Gastrocnemius medialis (tissue), 4 donors: ENCODE data around the gene FIBCD1. TPM values are rescaled to one million over a fixed set of nuclear protein-coding genes. Genes with fewer than 3 reads are reported as not detected.
"Not testable (repeated sequence)": the region's sequence is repeated elsewhere in the genome, so short reads cannot be mapped to it uniquely, and the experiment has no call there.

ENCODE experiments used
- ATAC-seq, 2 donors: fragments of 150-250 bp; one replicate each; pipeline ENCODE4 v1.9.1; 2016
- DNase-seq, 2 donors: peaks; one replicate each; pipeline ENCODE4 v3.0.0-alpha.2; 2019
- H3K27ac ChIP-seq, 4 donors: fragments of 200-600 bp; sonication (generic); 1 replicate in 1 of 4; 2 replicates in 3 of 4; pipeline ENCODE4 v1.5.1; 2016 to 2018; ENCODE audit warnings: mild to moderate bottlenecking in 2 of 4, moderate library complexity in 1 of 4
- H3K27me3 ChIP-seq, 3 donors: fragments of 200-600 bp; sonication (generic) in 2 of 3; 1 replicate in 1 of 3; 2 replicates in 2 of 3; pipeline versions ENCODE4 v1.5.1 to v1.6.0; 2016 to 2019; ENCODE audit warnings: mild to moderate bottlenecking in 1 of 3, moderate library complexity in 1 of 3
- H3K36me3 ChIP-seq, 2 donors: fragments of 200-600 bp; sonication (generic) in 1 of 2; one replicate each; pipeline ENCODE4 v1.5.1; 2017 to 2018
- H3K4me1 ChIP-seq, 2 donors: fragments of 200-600 bp; sonication (generic) in 1 of 2; one replicate each; pipeline ENCODE4 v1.5.1; 2016 to 2017; ENCODE audit warnings: mild to moderate bottlenecking in 2 of 2
- H3K4me3 ChIP-seq, 4 donors: fragments of 200-600 bp; sonication (generic) in 3 of 4; 1 replicate in 1 of 4; 2 replicates in 3 of 4; pipeline ENCODE4 v1.5.1; 2016 to 2019; ENCODE audit warnings: mild to moderate bottlenecking in 2 of 4
- H3K9me3 ChIP-seq, 3 donors: fragments of 200-600 bp; sonication (generic) in 2 of 3; 1 replicate in 1 of 3; 2 replicates in 2 of 3; pipeline ENCODE4 v1.5.1; 2016 to 2019
- CTCF ChIP-seq, 5 experiments: fragments of 450-650 bp in 3 of 5; fragments of 200-600 bp in 2 of 5; sonication (generic) in 2 of 5; IDR thresholded peaks in 4 of 5; conservative IDR thresholded peaks in 1 of 5; 1 replicate in 4 of 5; 2 replicates in 1 of 5; pipeline ENCODE4 v1.5.1; 2016 to 2019; ENCODE audit warnings: antibody characterized with exemption in 5 of 5, mild to moderate bottlenecking in 3 of 5, moderate library complexity in 3 of 5
- POLR2A ChIP-seq, 2 donors: fragments of 450-650 bp; IDR thresholded peaks; one replicate each; pipeline ENCODE4 v1.6.1; 2017; ENCODE audit warnings: antibody characterized with exemption in 2 of 2, mild to moderate bottlenecking in 2 of 2, moderate library complexity in 2 of 2
- in situ Hi-C, 4 donors: fragments of 200-750 bp; cut with MboI; loops; one replicate each; pipeline versions ENCODE4 v1.15.0 to v1.8.0; 2017; ENCODE audit warnings: low sequenced_read_pairs in 4 of 4
- intact Hi-C: fragments of 100-400 bp; cut with DNase I; formaldehyde crosslinking; loops from one replicate; pipeline ENCODE4 v1.15.1; 2023; ENCODE audit warnings: low total_unique reads
- total RNA-seq, 4 donors: library from RNA; depleted of rRNA; stranded (reverse); fragments of >200 nt; gene quantifications; one replicate each; pipeline versions ENCODE4 v1.1.0 to v1.2.3, GENCODE V29; 2016

FIBCD1 gene
- total RNA-seq, 4 donors from 2014 or later: not detected

GRCh38 chr9:130962418-130963316 lies 23.6 kb upstream of the FIBCD1 start:
- in situ Hi-C loops (no loop called here), intact Hi-C loops (no loop called here)
- Histone ChIP-seq H3K9me3 (no peaks in the 10 kb centered on the region), H3K4me1 (no peaks in the 10 kb centered on the region), H3K4me3 (no peak overlapping the region), H3K27me3 (peaks cover 0 to 4% (median 3%) of the 10 kb centered on the region in 3 donors), H3K27ac (no peak overlapping the region), H3K36me3 (no peaks in the 10 kb centered on the region)
- ATAC-seq: no peak
- DNase-seq: no peak
- TF ChIP-seq CTCF (IDR thresholded peaks at IDR 0.05 in 4 of 5, conservative IDR thresholded peaks at IDR 0.05 in 1 of 5) (no peak), POLR2A (IDR thresholded peaks at IDR 0.05) (no peak)

DNA sequence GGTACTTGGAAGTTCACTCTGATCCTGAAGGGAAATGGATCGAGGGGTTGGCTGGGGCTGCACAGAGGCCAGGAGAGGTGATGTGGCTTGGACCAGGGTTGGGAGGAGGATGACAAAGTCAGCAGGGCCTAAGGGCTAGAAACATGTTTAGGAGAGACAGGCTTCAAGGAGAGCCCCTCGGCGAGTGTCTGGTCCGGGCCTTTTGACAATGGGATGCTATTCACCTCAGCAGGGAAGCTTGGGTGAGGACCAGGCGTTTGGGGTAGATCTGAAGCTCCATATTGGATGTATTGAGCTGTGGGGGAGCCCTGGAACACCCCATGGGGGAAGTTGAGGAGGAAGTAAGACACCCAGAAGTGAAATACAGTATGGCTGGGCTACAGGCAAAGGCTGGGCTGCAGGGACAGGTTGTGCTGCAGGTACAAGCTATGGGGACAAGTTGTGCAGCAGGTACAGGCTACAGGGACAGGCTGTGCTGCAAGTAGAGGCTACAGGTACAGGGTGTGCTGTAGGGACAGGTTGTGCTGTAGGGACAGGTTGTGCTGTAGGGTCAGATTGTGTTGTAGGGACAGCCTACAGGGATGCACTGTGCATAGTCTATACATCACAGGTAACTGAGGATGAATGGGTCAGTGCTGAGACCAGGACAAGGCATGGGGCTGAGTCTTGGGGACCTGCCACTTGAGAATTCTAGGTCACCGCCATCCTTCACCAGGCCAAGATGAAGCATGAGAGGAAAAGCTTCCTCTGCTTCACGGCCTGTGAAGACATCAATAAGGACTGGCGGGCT lies 22.7 kb upstream of the FIBCD1 start:
- ATAC-seq (no peak), DNase-seq (no peak)
- Histone ChIP-seq H3K4me1 (no peaks in the 10 kb centered on the region), H3K27ac (no peak overlapping the region), H3K27me3 (peaks cover 4 to 11% (median 10%) of the 10 kb centered on the region in 3 donors), H3K4me3 (no peak overlapping the region), H3K36me3 (no peaks in the 10 kb centered on the region), H3K9me3 (no peaks in the 10 kb centered on the region)
- TF ChIP-seq CTCF (IDR thresholded peaks at IDR 0.05 in 4 of 5, conservative IDR thresholded peaks at IDR 0.05 in 1 of 5) (no peak), POLR2A (IDR thresholded peaks at IDR 0.05) (no peak)
- in situ Hi-C loops (no loop called here), intact Hi-C loops (no loop called here)

GRCh38 chr9:130960522-130961378 lies 21.7 kb upstream of the FIBCD1 start:
- no peaks in the 10 kb centered on the region for H3K36me3 ChIP-seq
- no peak for DNase-seq
- no peak for TF ChIP-seq POLR2A (IDR thresholded peaks at IDR 0.05)
- TF ChIP-seq CTCF (IDR thresholded peaks at IDR 0.05 in 4 of 5, conservative IDR thresholded peaks at IDR 0.05 in 1 of 5): no peak
- H3K4me1 ChIP-seq: no peaks in the 10 kb centered on the region
- no peak for ATAC-seq
- H3K9me3 ChIP-seq: no peaks in the 10 kb centered on the region
- H3K4me3 ChIP-seq: no peak overlapping the region
- intact Hi-C loops: no loop called here
- no peak overlapping the region for H3K27ac ChIP-seq
- H3K27me3 ChIP-seq: peaks cover 8 to 14% (median 11%) of the 10 kb centered on the region in 3 donors
- in situ Hi-C loops: no loop called here

GRCh38 chr9:130959809-130960334 lies 20.8 kb upstream of the FIBCD1 start:
- H3K27me3 ChIP-seq: peaks cover 8 to 14% (median 11%) of the 10 kb centered on the region in 3 donors
- TF ChIP-seq CTCF (IDR thresholded peaks at IDR 0.05 in 4 of 5, conservative IDR thresholded peaks at IDR 0.05 in 1 of 5) (no peak), POLR2A (IDR thresholded peaks at IDR 0.05) (no peak)
- intact Hi-C loops: no loop called here
- no peak overlapping the region for H3K4me3 ChIP-seq
- no peak for DNase-seq
- no peaks in the 10 kb centered on the region for H3K9me3 ChIP-seq
- H3K4me1 ChIP-seq: no peaks in the 10 kb centered on the region
- no peak for ATAC-seq
- H3K36me3 ChIP-seq: no peaks in the 10 kb centered on the region
- H3K27ac ChIP-seq: no peak overlapping the region
- in situ Hi-C loops: no loop called here

- H3K4me1 ChIP-seq, H3K9me3 ChIP-seq, DNase-seq, in situ Hi-C loops, H3K36me3 ChIP-seq, intact Hi-C loops, ATAC-seq, H3K4me3 ChIP-seq, H3K27ac ChIP-seq: not testable (repeated sequence)
- peaks cover 8 to 14% (median 14%) of the 10 kb centered on the region in 3 donors for H3K27me3 ChIP-seq
These were observed 19.5 kb upstream of the FIBCD1 start for GRCh38 chr9:130958564-130958963.
